GM19351 (cell line): ENCODE measurements around the gene PCDH1.
"Not testable (repeated sequence)": the region's sequence is repeated elsewhere in the genome, so short reads cannot be mapped to it uniquely, and the experiment has no call there.

Source experiments
- ATAC-seq: cut with Tn5 transposase; IDR thresholded peaks from one replicate; pipeline ENCODE4 v1.9.1; 2021; ENCODE audit warnings: mild to moderate bottlenecking, moderate library complexity; ENCODE audit not compliant: unreplicated experiment

The PCDH1 gene

DNA sequence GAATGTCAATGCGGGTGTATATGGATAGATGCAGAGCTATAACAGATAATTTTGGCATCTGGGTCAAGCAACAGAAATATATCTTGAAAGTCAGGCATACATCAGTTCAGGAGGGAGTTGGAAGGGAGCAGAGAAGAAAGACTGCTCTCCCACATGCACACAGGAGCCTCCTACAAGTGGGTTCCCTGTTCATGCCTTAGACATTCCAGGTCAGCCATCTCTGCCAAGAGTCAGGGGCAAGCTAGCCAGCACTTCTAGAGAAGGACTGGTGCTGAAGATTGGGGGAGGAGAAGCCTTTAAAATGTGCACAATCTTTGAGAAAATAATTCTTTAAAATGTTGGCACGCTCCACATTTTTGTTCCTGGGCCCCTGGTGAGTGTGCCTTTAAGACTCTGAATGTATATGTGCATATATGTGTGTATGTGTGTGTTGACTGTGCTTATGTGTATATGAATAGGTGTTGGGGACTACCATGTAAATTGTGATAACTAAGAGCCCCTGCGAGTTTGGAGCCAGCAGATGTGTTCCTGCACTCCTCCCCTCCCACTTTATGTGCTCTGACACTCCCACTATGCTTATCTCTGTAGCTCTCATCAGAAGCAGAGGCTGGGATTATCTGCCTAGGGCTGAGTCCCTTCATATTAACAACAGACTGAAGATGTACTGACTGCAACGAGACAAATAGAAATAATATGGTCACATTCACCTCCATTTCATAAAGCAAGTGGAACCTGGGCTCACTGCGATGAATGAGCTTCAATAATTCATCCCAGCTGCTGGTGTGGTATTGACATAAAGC, 24.0 kb upstream of the PCDH1 start:
- no peak for ATAC-seq

DNA sequence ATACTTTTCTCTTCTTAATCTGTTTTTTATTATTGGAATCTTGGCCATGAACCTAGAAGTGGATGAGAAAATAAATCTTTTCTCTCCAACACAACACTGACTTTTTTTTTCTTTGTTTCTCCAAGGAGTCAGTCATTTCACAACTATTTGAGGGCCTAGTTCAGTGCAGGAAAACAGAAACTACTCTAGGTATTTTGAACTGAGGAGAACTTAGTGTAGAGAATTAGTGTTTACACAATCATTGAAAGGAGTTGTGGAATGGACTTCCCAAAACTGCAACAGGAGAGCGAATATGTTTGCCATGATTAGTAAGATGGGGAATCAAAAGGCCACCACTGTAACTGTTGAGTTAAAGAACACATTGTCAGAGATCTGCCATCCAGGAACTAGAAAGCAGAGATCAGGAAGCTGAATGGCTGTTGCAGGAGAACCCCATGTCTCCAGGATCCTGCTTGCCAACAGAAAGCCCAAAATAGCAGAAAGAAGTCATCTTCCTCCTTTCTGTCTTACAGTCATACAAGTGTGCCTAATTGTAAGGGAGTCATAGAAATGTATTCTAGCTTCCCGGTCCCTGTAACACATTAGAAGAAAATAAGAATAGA, 20.3 kb upstream of the PCDH1 start:
- ATAC-seq, result no peak

DNA sequence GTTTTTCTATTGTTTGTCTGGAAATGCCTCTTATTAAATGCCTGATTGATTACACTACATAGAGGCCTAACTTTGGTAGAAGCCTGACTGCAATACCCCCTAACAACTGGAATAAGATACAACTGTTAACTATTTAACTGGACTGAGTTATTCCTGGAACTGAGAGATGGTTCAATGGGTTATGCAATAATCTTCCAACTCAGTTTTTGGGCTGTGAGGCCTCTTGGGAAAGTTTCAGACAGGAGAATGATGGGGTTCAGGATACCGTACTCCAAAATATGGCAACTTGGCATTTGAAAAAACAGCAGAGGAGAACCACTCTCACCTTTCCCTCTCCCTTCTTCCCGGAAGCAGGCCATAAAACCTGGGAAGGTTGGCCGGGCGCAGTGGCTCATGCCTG, 19.2 kb upstream of the PCDH1 start:
- ATAC-seq, result no peak

DNA sequence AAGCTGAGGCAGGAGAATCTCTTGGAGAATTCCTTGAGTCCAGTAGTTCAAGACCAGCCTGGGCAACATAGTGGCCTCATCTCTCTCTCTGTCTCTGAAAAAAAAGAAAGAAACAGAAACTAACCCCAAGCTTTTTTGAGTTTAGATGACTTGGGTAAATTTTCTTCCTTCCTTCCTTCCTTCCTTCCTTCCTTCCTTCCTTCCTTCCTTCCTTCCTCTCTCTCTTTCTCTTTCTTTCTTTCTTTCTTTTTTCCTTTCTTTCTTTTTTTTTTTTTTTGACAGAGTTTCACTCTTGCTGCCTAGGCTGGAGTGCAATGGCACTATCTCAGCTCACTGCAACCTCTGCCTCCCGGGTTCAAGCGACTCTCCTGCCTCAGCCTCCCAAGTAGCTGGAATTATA, 12.2 kb upstream of the PCDH1 start:
- not testable (repeated sequence) for ATAC-seq

DNA sequence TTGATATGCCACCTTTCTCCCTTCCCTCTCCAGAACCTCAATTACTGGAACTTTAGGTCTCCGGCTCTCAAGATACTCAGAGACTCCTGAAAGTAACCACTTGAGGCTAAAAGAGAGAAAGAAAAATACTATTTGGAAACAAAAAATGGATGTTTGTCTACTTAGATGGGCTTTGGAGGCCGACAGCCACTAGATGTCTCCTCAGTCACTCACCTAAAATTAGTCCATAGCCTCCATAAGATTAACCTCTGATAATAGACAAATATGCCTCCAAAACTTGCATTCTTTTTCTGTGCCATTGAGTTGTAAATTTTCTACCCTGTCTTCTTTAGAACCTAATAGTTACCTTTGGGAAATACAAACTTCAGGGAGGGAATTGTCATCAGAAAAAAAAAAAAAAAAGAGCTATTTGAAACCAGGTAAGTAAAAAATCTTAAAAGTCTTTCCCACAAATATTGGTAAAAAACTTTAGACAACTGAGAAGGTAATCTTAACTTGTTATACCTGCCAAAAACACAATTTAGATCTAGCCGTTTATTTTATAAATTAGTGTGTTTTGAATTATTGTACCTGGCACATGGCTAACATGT, 11.2 kb upstream of the PCDH1 start:
- no peak for ATAC-seq

DNA sequence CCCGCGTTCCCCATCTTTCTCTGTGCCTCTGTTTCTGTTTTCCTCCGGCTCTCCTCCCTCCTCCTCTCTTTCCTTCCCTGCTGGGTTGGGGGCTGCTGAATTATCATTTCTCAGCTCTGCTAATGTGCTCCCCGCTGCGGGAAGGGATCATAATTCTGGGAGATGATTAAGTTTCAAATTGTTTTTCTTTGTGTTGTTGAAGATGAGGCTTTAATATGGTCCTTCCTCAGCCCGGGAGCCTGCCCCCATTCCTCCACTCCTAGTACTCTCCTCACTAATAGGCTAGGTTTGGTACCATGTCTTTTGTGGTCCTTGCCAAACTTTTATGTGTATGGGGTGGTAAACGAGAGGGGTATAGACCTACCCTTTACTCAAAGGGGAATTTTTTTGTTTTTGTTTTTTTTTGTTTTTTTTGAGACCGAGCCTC, 5.7 kb upstream of the PCDH1 start:
- no peak for ATAC-seq

DNA sequence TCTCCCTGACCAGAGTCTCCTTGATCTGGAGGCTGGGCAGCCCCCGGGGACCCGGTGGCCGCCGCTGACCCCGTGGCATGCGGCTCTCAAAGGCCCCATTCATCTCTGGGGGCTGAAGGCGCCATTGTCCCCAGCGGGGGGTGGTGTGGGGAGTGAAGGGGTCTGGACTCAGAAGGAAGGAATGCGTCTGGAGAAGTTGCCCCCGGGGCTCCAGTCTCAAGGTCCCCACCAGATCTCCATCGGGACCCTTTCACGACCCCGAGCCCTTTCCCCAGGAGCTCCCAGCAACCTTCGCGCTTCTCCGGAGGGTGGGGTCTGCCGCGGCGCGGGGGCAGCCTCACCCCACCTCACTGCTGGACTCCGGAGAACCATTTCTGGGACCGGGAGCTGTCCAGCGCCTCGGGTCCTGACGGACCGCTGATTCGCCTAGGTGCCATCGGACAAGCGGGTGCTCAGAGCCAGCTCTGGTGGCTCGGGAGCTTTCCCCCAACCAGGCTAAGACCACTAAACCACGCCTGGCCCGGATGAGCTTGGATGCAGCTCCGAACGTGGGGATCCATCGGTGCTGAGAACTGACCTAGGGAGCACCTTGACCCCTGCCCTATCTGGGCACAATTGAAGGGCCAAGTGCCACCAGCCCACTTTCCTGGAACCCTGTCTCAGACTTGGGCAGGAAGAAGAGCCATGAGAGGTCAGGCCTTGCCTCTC, 5.1 kb upstream of the PCDH1 start:
- ATAC-seq, result no peak

DNA sequence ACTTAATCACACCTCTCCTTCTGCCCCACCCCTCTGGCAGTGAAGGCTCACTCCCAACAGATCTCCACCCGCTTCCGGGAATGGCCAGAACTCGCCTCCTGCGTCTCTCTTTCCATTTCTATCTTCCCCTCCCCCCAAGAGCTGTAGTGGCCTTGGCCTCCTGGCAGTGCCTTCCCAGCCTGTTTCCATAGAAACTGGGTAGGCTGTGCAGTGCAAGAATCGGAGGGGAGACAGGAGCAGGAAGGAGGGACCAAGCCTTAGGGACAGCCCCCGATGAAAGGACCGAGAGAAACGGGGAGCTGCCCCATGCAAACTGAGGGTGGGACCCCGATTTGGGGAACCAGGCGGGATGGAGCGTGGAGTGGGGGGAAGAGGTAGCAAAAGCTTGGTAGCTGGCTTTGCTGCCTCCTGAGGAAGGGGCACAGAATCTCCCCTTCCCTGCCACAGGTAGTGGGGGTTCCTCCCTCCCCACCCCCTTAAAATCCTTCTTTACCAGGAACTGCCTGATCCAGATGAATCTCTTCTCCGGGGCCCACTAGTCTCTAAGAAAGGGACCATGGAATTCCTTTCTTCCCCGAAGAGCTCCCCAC, 4.5 kb upstream of the PCDH1 start:
- no peak for ATAC-seq

DNA sequence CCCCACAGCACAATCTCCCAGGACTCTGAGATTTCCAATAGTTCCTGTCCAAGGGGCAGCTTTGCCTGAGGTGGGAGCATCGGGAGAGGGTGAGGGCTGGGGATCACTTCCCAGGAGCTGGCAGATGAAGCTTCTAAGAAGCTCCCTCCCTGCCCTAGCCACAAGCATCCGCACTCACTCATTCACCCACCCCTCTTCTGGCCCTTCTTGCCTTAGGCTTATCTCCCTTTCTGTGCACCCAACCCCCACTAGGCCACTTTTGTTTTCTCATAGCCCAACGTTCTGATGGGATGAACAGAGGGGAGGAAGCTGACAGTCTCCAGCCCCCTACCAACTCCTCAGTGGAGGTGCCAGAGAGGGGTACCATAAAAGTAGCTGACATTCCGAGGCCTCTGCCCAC, 3.7 kb upstream of the PCDH1 start:
- no peak for ATAC-seq

DNA sequence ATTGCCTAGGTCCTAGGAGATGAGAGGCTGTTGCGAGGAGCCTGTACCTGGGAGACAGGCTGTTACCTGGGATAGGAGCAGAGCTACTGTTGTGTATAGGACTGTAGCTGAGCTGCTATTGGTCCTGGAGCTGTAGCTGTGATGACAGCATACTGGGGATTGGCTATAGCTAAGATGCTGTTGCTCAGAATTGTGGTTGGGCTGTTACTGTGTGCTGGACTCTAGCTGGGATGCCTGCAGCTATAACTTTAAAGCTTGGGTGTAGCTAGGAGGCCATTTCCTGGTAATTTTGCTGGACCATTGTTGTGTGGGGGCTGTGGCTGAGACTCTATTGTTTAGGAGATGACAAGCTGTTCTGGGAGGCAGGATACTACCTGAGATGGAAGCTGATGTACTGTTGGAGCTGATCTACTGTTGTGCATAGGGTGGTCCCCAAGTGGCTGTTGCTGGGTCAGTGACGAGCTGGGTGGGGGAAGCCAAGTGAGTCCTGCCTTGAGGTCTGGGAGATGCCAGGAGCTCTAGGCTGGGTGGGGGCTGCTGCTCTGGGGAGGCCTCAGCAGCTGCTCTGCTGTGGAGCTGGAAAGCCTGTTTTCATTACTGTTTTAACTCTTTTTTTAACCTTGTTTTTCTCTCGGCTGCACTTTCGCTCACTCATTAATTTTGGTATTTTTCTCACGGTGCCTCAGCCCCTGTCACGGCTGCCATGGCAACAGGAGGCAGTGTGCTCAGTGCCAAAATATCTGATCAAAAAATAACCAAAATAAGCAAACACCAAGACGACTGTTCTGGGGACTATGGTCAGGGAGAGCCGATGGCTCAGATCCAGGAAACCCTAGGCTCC, 3.0 kb upstream of the PCDH1 start:
- no peak for ATAC-seq

DNA sequence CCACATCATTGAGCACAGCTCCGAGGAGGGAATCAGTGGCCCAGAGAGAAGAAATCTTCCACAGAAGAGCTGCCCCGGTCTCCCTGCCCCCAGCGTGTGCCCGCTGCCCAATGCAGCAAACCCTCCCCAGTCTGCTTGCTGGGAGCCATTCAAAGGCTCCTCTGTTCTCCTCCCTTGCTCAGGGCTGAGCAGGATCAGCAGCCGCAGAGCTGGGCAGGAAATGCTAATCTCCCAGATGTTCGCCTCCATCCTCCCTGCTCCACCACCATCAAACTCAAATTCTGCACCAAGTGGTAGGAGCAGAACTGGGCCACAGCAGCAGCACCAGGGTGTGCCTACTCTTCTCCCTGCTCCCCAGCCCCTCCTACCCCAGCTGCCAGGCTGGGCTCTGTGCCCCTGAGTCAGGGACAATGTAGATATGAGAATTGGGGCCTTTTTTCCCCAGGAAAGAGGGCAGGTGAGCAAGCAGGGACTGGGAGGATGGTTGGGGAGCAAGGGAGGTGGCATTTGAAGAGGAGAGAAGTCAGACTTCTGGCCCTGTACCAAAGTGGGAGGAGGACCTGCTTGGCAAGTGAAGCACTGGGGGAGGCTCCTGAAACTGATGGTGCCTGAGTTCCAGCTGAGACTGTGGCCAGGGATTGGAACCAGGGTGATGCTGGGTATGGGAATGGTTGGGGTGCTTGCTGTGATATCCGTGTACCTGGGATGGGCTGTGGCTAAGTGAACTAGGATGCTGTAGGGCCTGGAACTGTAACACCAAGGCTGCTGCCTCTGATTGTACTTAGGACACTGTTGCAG, 1.9 kb upstream of the PCDH1 start:
- no peak for ATAC-seq

DNA sequence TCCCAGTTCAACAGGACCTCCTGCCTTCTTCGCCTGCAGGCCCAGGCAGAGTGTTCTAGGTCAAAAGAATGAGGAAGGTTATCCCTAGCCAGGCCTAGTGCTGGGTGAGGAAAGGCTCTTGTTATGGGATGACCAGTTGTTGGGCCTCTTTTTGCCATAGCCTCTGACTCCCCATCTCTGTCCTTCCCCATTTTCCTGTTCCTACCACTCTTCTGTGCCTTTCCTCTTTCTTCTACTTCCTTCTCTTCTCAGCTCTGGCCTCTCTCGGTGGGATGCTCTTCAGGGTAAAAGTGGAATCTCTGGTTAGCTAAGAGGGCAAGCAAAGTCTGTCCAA, 1.2 kb upstream of the PCDH1 start:
- no peak for ATAC-seq

DNA sequence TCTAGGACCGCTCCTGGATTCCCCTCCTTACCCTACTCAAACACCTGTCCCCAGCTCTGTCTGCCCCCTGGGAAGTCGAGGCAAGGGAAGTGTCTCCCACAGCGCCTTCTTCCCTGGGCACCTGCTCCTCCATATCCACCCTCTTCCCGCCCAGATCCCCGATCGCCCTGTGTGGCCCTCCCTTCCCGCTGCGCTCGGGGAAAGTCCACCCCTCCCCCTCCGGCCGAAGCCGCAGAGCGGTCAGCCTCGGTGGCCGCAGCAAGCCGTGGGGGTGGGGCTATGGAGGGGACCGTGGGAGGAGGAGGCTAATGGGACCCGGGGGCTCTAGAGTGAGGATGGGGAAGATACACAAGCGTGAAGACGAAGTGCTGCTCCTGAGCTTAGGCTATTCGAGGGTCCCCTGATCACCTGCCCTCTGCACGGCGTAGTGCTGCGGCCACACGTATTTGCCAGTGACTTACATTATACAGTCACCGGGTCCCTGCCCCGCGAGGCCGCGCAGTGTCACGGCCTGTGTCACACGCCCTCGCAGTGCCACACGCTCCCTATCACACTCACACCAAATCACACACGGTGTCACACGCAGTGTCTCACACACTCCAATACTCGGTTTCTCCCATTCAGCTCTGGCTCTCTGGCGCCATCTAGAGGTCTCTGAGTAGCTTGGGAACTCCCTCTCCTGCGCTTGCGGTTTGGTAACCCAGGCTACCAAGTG, 658 bp upstream of the PCDH1 start:
- ATAC-seq, result peak; percentile 84

DNA sequence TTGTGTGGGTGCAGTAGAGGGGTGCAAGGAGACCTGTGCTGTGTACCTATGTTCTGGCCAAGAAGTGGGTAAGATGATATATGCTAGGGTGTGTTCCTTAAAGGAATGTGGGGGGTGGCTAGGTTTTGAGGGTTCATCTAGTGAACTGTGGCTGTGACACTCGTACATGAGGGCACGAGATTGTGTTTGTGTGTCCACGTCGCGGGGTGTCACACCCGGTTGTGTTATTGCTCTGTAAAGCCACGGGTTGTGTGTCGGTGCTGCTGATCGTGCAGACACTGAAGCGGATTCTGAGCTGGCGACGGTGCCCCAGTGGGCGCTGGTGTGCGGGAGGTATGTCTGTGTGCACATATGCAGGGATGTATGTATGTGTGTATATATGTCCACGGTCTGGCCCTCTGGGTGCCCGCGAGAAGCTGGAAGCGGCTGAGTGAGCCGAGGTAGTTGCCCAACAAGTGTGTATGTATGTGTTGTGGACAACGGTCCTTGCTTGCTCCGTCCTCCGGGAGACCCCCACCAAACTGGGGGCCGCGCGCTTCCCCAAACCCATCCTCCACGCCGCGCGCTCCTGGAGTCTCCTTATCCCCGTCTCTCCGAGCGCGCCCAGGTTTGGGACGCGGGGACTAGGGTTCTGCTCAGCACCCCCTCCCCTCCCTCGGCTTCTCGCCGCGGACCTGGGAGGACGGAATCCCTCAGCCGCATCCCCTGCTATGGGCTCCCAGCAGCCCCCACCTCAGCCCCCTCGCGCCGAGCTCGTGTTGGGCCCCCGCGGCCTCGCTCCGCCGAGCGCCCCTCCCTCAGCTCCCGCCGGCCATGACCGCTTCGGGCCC, 639 bp downstream of the PCDH1 start:
- no peak for ATAC-seq

DNA sequence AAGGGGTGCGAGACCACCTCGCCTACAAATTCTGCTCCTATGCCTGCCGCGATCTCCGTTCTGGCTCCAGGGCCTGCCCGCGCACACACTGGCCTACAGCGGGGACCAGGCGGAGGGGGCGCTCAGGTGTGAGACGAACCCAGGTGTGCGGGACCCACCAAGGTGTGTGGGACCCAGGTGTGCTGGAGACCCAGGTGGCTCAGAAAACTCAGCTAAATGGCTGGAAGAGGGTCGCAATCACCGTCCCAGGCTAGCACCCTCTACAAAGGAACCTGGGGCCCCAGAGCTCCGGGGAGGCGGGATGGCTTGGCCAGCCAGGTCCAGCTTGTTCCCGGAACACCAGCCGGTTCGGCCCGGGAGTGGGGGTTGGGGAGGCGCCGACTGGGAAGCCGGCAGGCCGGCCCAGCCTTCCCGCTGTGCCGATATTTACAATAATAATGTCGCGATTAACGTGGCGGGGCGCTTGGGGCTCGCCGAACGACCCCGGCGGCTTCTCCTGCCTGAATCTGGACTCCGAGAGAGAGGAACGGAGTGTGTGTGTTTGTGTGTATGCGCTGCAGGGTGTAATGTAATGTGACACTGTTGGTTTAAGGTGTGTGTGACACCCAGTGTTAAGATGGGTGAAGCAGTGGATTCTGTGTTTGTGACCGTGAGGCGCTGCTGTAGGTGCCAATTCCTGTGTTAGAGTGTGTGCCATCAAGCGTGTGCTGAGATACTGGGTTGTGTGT, 1.4 kb downstream of the PCDH1 start:
- ATAC-seq, result no peak

DNA sequence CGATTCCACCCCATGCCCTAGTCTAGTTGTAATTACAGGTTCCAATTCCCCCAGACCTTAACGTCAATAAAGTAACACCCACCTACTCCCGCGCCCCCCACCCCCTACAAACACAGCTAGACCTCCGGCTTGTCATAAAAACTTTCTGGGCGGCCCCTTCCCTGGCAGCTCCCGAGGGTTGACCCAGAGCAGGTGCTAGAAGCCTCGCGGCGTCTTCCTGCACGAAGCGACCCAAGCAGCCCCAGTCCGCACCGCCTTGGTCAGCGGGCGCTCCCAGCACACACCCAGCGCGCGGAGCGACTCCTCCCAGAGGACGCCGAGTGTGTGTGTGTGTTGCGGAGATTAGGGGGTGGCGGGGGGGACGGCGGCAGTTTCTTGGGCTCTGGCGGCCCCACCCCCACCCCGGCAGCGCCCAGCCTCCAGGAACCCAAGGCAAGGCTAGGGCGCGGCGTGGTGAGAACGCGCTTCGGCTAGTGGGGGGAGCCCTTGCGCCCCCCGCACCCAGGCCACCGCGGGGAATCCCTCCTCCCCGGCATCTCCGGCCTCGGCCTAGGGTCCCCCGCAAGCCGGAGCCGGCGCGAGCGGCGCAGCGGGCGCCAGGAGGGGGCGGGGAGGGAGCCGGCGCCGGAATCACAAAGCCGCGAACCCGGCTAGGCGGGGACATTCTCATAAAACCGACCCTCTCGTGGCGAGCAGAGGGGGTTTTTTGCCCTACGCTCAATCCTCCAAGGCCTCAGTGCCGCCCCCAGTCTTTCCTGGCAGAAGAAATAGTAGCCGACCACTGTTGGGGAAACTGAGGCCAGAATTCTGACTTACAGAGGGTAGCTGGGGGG, 2.2 kb downstream of the PCDH1 start:
- ATAC-seq, result no peak
